ENCODE results near the gene ARRDC2. TPM values are rescaled to one million over a fixed set of nuclear protein-coding genes. Genes with fewer than 3 reads are reported as not detected.
"Not testable (repeated sequence)": the region's sequence is repeated elsewhere in the genome, so short reads cannot be mapped to it uniquely, and the experiment has no call there.

The ARRDC2 gene
- total RNA-seq, 2 donors from 2014 or later: 21.0 to 25.2 TPM

GRCh38 chr19:18008814-18009213 lies 844 bp downstream of the ARRDC2 start:
- intact Hi-C loops (cut with DNase I): no loop called here

GRCh38 chr19:18009412-18010066 lies 1.6 kb downstream of the ARRDC2 start:
- intact Hi-C loops (cut with DNase I): no loop called here

More at GRCh38 chr19:18008814-18009213, 844 bp downstream of the ARRDC2 start:
- no peak for DNase-seq (ENCODE audit: low spot score)

GRCh38 chr19:18010149-18010548 lies 2.2 kb downstream of the ARRDC2 start:
- intact Hi-C loops (cut with DNase I): no loop called here
- no peak for DNase-seq (ENCODE audit: low spot score)

More at GRCh38 chr19:18009412-18010066, 1.6 kb downstream of the ARRDC2 start:
- DNase-seq (ENCODE audit: low spot score): no peak

- intact Hi-C loops (cut with DNase I): no loop called here
- DNase-seq (ENCODE audit: low spot score): no peak
Observed at GRCh38 chr19:18013210-18014111, 5.5 kb downstream of the ARRDC2 start.

GRCh38 chr19:18014197-18014596 lies 6.2 kb downstream of the ARRDC2 start:
- no peak for DNase-seq (ENCODE audit: low spot score)
- intact Hi-C loops (cut with DNase I): no loop called here

GRCh38 chr19:18016209-18016910 lies 8.4 kb downstream of the ARRDC2 start:
- DNase-seq (ENCODE audit: low spot score): no peak
- intact Hi-C loops (cut with DNase I): no loop called here

- no peak for DNase-seq (ENCODE audit: low spot score)
- intact Hi-C loops (cut with DNase I): no loop called here
Observed at GRCh38 chr19:18017275-18018083, 9.5 kb downstream of the ARRDC2 start.

- DNase-seq (ENCODE audit: low spot score): peak; percentile 94
- intact Hi-C loops (cut with DNase I): no loop called here
Observed at GRCh38 chr19:18020212-18021085, 12.5 kb downstream of the ARRDC2 start.

- intact Hi-C loops (cut with DNase I): no loop called here
- peak; percentile 97 for DNase-seq (ENCODE audit: low spot score)
Observed at GRCh38 chr19:18021121-18021755, 13.3 kb downstream of the ARRDC2 start.

GRCh38 chr19:18023622-18024251 lies 15.8 kb downstream of the ARRDC2 start:
- peak; percentile 93 for DNase-seq (ENCODE audit: low spot score)
- intact Hi-C loops (cut with DNase I): no loop called here

GRCh38 chr19:18027151-18027550 lies 19.2 kb downstream of the ARRDC2 start:
- intact Hi-C loops (cut with DNase I): no loop called here

GRCh38 chr19:18029617-18030338 lies 21.8 kb downstream of the ARRDC2 start:
- intact Hi-C loops (cut with DNase I): no loop called here
- DNase-seq (ENCODE audit: low spot score): no peak

More at GRCh38 chr19:18027151-18027550, 19.2 kb downstream of the ARRDC2 start:
- no peak for DNase-seq (ENCODE audit: low spot score)

- DNase-seq (ENCODE audit: low spot score); intact Hi-C loops (cut with DNase I): not testable (repeated sequence)
Observed at GRCh38 chr19:18031401-18031800, 23.4 kb downstream of the ARRDC2 start.

- DNase-seq (ENCODE audit: low spot score); intact Hi-C loops (cut with DNase I): not testable (repeated sequence)
Observed at GRCh38 chr19:18032102-18032501, 24.1 kb downstream of the ARRDC2 start.

GRCh38 chr19:18041054-18041453 lies 33.1 kb downstream of the ARRDC2 start:
- DNase-seq (ENCODE audit: low spot score): no peak
- intact Hi-C loops (cut with DNase I): no loop called here

- intact Hi-C loops (cut with DNase I): no loop called here
- no peak for DNase-seq (ENCODE audit: low spot score)
Observed at GRCh38 chr19:18043676-18044075, 35.7 kb downstream of the ARRDC2 start.

Measured in posterior vena cava (tissue), 2 donors.